IMR-90 (cell line): ENCODE results near the gene SLC1A5. TPM values are rescaled to one million over a fixed set of nuclear protein-coding genes. Genes with fewer than 3 reads are reported as not detected.

Experiments used
- ATAC-seq: fragments of 200-7000 bp; cut with Tn5 transposase; 2 replicates; pipeline ENCODE4 v1.9.1; 2020; ENCODE audit warnings: low read depth, mild to moderate bottlenecking, moderate library complexity
- BruUV-seq: library from RNA; stranded (reverse); fragments of 400-500 nt; replicated peaks from 2 replicates; lab custom pipeline; 2021; lab: Mats Ljungman, UMichigan
- CTCF ChIA-PET: fragments of 300-600 bp; formaldehyde crosslinking; extraction: SDS; loops from one replicate; lab custom pipeline; 2021; ENCODE audit warnings: antibody characterized with exemption; lab: Yijun Ruan, JAX
- POLR2A ChIA-PET: fragments of 300-600 bp; sonication (Branson Sonifier 250); formaldehyde crosslinking; loops from one replicate; lab custom pipeline; 2022; ENCODE audit warnings: antibody characterized with exemption; ENCODE audit not compliant: unreplicated experiment; lab: Charles Lee
- DNase-seq: peaks from one replicate; pipeline ENCODE4 v3.0.0; 2013
- H2AFZ ChIP-seq: replicated peaks from 2 replicates; pipeline ENCODE3; 2013; ENCODE audit warnings: low read length, mild to moderate bottlenecking; ENCODE audit not compliant: poor library complexity
- H2AK5ac ChIP-seq: 2 replicates; pipeline ENCODE4 v1.6.1; 2013; ENCODE audit warnings: low read depth, low read length, inconsistent platforms
- H2AK9ac ChIP-seq: replicated peaks from 2 replicates; pipeline ENCODE3; 2013; ENCODE audit warnings: mild to moderate bottlenecking, low read depth, low read length, moderate library complexity; ENCODE audit not compliant: poor library complexity
- H2BK120ac ChIP-seq: 2 replicates; pipeline ENCODE4 v1.6.1; 2013; ENCODE audit warnings: low read depth, low read length, inconsistent platforms
- H2BK15ac ChIP-seq: 3 replicates; pipeline ENCODE4 v1.6.1; 2013; ENCODE audit warnings: low read depth, low read length, inconsistent platforms
- H2BK20ac ChIP-seq: 2 replicates; pipeline ENCODE4 v1.6.1; 2013; ENCODE audit warnings: low read depth, mild to moderate bottlenecking, inconsistent platforms, low read length, moderate library complexity
- H2BK5ac ChIP-seq: 2 replicates; pipeline ENCODE4 v1.6.1; 2013; ENCODE audit warnings: mild to moderate bottlenecking, low read depth, low read length, inconsistent platforms; ENCODE audit not compliant: poor library complexity, severe bottlenecking
- H3K14ac ChIP-seq: replicated peaks from 2 replicates; pipeline ENCODE4 v1.6.1; 2013; ENCODE audit warnings: low read depth, low read length, inconsistent platforms
- H3K18ac ChIP-seq: 2 replicates; pipeline ENCODE4 v1.6.1; 2013; ENCODE audit warnings: low read depth, low read length, control low read depth
- H3K23ac ChIP-seq: 2 replicates; pipeline ENCODE4 v1.6.1; 2013; ENCODE audit warnings: low read depth, low read length, inconsistent platforms
- H3K27ac ChIP-seq: 2 replicates; pipeline ENCODE4 v1.5.1; 2013; ENCODE audit warnings: mild to moderate bottlenecking, control low read depth, low read length; ENCODE audit not compliant: insufficient read depth
- H3K27me3 ChIP-seq: 2 replicates; pipeline ENCODE4 v1.6.1; 2013; ENCODE audit warnings: low read length; ENCODE audit not compliant: control insufficient read depth, insufficient read depth
- H3K36me3 ChIP-seq: 2 replicates; pipeline ENCODE4 v1.6.1; 2013; ENCODE audit warnings: low read length, mixed read lengths; ENCODE audit not compliant: control insufficient read depth, insufficient read depth
- H3K4ac ChIP-seq: 2 replicates; pipeline ENCODE4 v1.6.1; 2013; ENCODE audit warnings: low read depth, low read length, inconsistent platforms
- H3K4me1 ChIP-seq: 2 replicates; pipeline ENCODE4 v1.6.1; 2013; ENCODE audit warnings: low read length, mixed read lengths; ENCODE audit not compliant: control insufficient read depth, insufficient read depth
- H3K4me2 ChIP-seq: 2 replicates; pipeline ENCODE4 v1.6.1; 2013; ENCODE audit warnings: low read depth, mild to moderate bottlenecking, control low read depth, low read length, moderate library complexity
- H3K4me3 ChIP-seq: 2 replicates; pipeline ENCODE4 v1.5.1; 2013; ENCODE audit warnings: low read depth, mild to moderate bottlenecking, control low read depth, low read length, moderate library complexity; ENCODE audit not compliant: insufficient read depth
- H3K56ac ChIP-seq: 2 replicates; pipeline ENCODE4 v1.6.1; 2013; ENCODE audit warnings: low read length, inconsistent platforms; ENCODE audit not compliant: insufficient read depth; ENCODE audit errors: extremely low read depth
- H3K79me1 ChIP-seq, 2 experiments: 2 replicates each; pipeline ENCODE4 v1.6.1; 2013; ENCODE audit warnings: low read length in 2 of 2, inconsistent platforms in 1 of 2, low read depth in 1 of 2
- H3K9ac ChIP-seq: 2 replicates; pipeline ENCODE4 v1.6.1; 2013; ENCODE audit warnings: low read depth, low read length, control low read depth
- H3K9me1 ChIP-seq: 2 replicates; pipeline ENCODE4 v1.6.1; 2013; ENCODE audit warnings: low read length, inconsistent platforms; ENCODE audit not compliant: insufficient read depth
- H3K9me3 ChIP-seq: 2 replicates; pipeline ENCODE4 v1.6.1; 2013; ENCODE audit warnings: low read length; ENCODE audit not compliant: control insufficient read depth, insufficient read depth
- H4K20me1 ChIP-seq: 2 replicates; pipeline ENCODE4 v1.6.1; 2013; ENCODE audit warnings: low read length, inconsistent platforms; ENCODE audit not compliant: insufficient read depth
- H4K5ac ChIP-seq: 2 replicates; pipeline ENCODE4 v1.6.1; 2013; ENCODE audit warnings: mild to moderate bottlenecking, low read depth, low read length, control low read depth
- H4K8ac ChIP-seq, 2 experiments: 2 replicates each; pipeline ENCODE4 v1.6.1; 2013; ENCODE audit warnings: low read depth in 2 of 2, low read length in 2 of 2, control low read depth in 1 of 2, inconsistent platforms in 1 of 2
- H4K91ac ChIP-seq: 2 replicates; pipeline ENCODE4 v1.6.1; 2013; ENCODE audit warnings: low read depth, low read length, inconsistent platforms; ENCODE audit not compliant: insufficient read depth
- BHLHE40 ChIP-seq: fragments of 150-350 bp; IDR thresholded peaks from 2 replicates; pipeline ENCODE4 v1.6.1; 2016; ENCODE audit warnings: mild to moderate bottlenecking, low read depth, low read length
- CHD1 ChIP-seq: IDR thresholded peaks from 2 replicates; pipeline ENCODE4 v1.6.1; 2012; ENCODE audit warnings: low read depth, low read length, improper control_type of control experiment
- MAFK ChIP-seq: IDR thresholded peaks from 2 replicates; pipeline ENCODE4 v1.6.1; 2012; ENCODE audit warnings: low read depth, low read length, improper control_type of control experiment
- POLR2A ChIP-seq: IDR thresholded peaks from 2 replicates; pipeline ENCODE4 v1.6.1; 2012; ENCODE audit warnings: mild to moderate bottlenecking, low read depth, low read length
- RAD21 ChIP-seq: IDR thresholded peaks from 2 replicates; pipeline ENCODE4 v1.6.1; 2012; ENCODE audit warnings: low read length, improper control_type of control experiment
- RFX5 ChIP-seq: IDR thresholded peaks from 2 replicates; pipeline ENCODE4 v1.8.0; 2012; ENCODE audit warnings: low read depth, mild to moderate bottlenecking, low read length, moderate library complexity
- SMC3 ChIP-seq: fragments of 150-350 bp; IDR thresholded peaks from 2 replicates; pipeline ENCODE4 v1.6.1; 2016; ENCODE audit warnings: low read depth, mild to moderate bottlenecking, antibody characterized with exemption, low read length, moderate library complexity
- WGBS, 2 experiments: methylation state at CpG; one replicate each; pipeline versions ENCODE4 v1.1.5 to v1.1.7; 2013; ENCODE audit warnings: missing lambda C conversion rate in 2 of 2; ENCODE audit not compliant: insufficient read length in 1 of 2; ENCODE audit errors: extremely low coverage in 2 of 2; 5-methylcytosine and 5-hydroxymethylcytosine counted together
- dilution Hi-C: fragments of 300-500 bp; cut with HindIII; formaldehyde crosslinking; loops from one replicate; pipeline ENCODE4 v1.14.3; 2018; ENCODE audit warnings: low sequenced_read_pairs; ENCODE audit not compliant: unreplicated experiment
- in situ Hi-C: fragments of 300-500 bp; cut with MboI; formaldehyde crosslinking; loops from 3 replicates; pipeline ENCODE4 v1.14.3; 2019; ENCODE audit warnings: low sequenced_read_pairs, inconsistent platforms, mixed read lengths
- intact Hi-C: fragments of 100-400 bp; cut with micrococcal nuclease; formaldehyde crosslinking; loops from 2 replicates; pipeline ENCODE4 v1.10.0; 2022
- polyA plus RNA-seq, 3 experiments: library from polyadenylated mRNA; depleted of rRNA; stranded (reverse); fragments of >200 nt; gene quantifications; 2 replicates each; pipeline ENCODE4 v1.2.3, GENCODE V29; 2012; ENCODE audit warnings: low replicate concordance in 1 of 3
- total RNA-seq: library from RNA; depleted of rRNA; stranded (reverse); fragments of >200 nt; gene quantifications from 2 replicates; pipeline ENCODE4 v1.2.3, GENCODE V29; 2012
- TF ChIP-seq, protein P1 (sequence below): conservative IDR thresholded peaks from 2 replicates; pipeline ENCODE4 v1.5.1; 2012; ENCODE audit warnings: mild to moderate bottlenecking, low read depth, low read length, improper control_type of control experiment

The SLC1A5 gene
- total and polyA plus RNA-seq, 2 of the 4 experiments (the other 2 are of a cell fraction) = 142 to 171 TPM

GRCh38 chr19:46783670-46784069 is 4.7 kb downstream of the SLC1A5 start:
- in situ Hi-C loops = loop anchor here (10.0 kb wide), 1 partner anchor 61 kb away; no protein-coding TSS in a partner anchor
- Histone ChIP-seq H3K36me3 (peaks cover 53% of the 10 kb centered on the region), H4K5ac (peak overlapping the region; percentile 65; the same call in 1 of the 2 replicates), H2BK5ac (peak overlapping the region; percentile 90), H3K4ac (peak overlapping the region; percentile 100), H2BK15ac (peak overlapping the region; percentile 62; the same call in 2 of the 3 replicates), H3K27ac (peak overlapping the region; percentile 89; the same call in 1 of the 2 replicates), H3K18ac (peak overlapping the region; percentile 77), H3K9me1 (peaks cover 9% of the 10 kb centered on the region; the same call in 1 of the 2 replicates), H2AK9ac (peak overlapping the region; percentile 52), H3K4me3 (peak overlapping the region; percentile 36; the same call in 1 of the 2 replicates), H3K4me2 (peak overlapping the region; percentile 80), H3K4me1 (peaks cover 10% of the 10 kb centered on the region), H2BK120ac (peak overlapping the region; percentile 97), H3K56ac (peak overlapping the region; percentile 96; the same call in 1 of the 2 replicates), H3K23ac (peak overlapping the region; percentile 97), H4K8ac (peak overlapping the region; percentile 63 to 97; a peak in 3 of 4 replicates), H3K27me3 (no peaks in the 10 kb centered on the region), H3K79me1 (peaks cover 29 to 70% of the 10 kb centered on the region in 2 experiments), H4K20me1 (peaks cover 80% of the 10 kb centered on the region), H2AFZ (no peak overlapping the region), H2AK5ac (peak overlapping the region; percentile 97), H2BK20ac (peak overlapping the region; percentile 95), H4K91ac (peak overlapping the region; percentile 100), H3K9ac (peak overlapping the region; percentile 86), H3K14ac (peak overlapping the region; percentile 99), H3K9me3 (no peaks in the 10 kb centered on the region)
- no peak for ATAC-seq
- 45% methylated on average over 2 of the region's 2 CpGs; no CpG with 5 or more reads in 1 of the 2 experiments for WGBS, 2 experiments
- BruUV-seq = no TSS peak
- TF ChIP-seq BHLHE40 (no peak), RAD21 (no peak), POLR2A (no peak), MAFK (no peak), RFX5 (no peak), CHD1 (no peak), SMC3 (no peak)
- TF ChIP-seq, protein P1, sequence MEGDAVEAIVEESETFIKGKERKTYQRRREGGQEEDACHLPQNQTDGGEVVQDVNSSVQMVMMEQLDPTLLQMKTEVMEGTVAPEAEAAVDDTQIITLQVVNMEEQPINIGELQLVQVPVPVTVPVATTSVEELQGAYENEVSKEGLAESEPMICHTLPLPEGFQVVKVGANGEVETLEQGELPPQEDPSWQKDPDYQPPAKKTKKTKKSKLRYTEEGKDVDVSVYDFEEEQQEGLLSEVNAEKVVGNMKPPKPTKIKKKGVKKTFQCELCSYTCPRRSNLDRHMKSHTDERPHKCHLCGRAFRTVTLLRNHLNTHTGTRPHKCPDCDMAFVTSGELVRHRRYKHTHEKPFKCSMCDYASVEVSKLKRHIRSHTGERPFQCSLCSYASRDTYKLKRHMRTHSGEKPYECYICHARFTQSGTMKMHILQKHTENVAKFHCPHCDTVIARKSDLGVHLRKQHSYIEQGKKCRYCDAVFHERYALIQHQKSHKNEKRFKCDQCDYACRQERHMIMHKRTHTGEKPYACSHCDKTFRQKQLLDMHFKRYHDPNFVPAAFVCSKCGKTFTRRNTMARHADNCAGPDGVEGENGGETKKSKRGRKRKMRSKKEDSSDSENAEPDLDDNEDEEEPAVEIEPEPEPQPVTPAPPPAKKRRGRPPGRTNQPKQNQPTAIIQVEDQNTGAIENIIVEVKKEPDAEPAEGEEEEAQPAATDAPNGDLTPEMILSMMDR = no peak
- ChIA-PET CTCF (no interaction called here), POLR2A (no interaction called here)
- no peak for DNase-seq
- dilution Hi-C loops = no loop called here
- intact Hi-C loops = loop anchor here (1.0 kb wide), 1 partner anchor 23 kb away; no protein-coding TSS in a partner anchor
